22Rv1 (cell line): ENCODE measurements around the gene ALPI.

Experiments used
- H3K27ac ChIP-seq: fragments of 450-650 bp; 2 replicates; pipeline ENCODE4 v1.5.1; 2017
- ZFX ChIP-seq: fragments of 450-650 bp; IDR thresholded peaks from 2 replicates; pipeline ENCODE4 v1.6.1; 2017; ENCODE audit warnings: antibody characterized with exemption, borderline replicate concordance
- TF ChIP-seq, protein P1 (sequence below): fragments of 450-650 bp; IDR thresholded peaks from 2 replicates; pipeline ENCODE4 v1.5.1; 2017; ENCODE audit warnings: mild to moderate bottlenecking

Gene ALPI

DNA sequence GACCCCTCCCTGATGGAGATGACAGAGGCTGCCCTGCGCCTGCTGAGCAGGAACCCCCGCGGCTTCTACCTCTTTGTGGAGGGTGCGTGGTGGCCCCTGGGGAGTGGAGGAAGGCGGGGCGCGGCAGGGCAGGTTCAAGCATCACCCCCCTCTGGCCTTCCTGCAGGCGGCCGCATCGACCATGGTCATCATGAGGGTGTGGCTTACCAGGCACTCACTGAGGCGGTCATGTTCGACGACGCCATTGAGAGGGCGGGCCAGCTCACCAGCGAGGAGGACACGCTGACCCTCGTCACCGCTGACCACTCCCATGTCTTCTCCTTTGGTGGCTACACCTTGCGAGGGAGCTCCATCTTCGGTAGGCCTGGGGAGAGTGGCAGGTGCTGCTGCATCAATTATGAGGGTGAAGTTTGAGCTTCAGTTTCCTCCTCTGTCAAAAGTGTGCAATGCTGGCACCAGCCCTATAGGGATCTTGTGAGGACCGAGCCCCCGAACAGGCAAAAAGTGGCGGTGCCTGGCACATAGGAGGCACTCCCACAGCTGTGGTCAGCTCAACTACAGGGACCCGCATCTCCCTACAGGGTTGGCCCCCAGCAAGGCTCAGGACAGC, 2.2 kb downstream of the ALPI start:
- no peak for TF ChIP-seq ZFX
- TF ChIP-seq, protein P1, sequence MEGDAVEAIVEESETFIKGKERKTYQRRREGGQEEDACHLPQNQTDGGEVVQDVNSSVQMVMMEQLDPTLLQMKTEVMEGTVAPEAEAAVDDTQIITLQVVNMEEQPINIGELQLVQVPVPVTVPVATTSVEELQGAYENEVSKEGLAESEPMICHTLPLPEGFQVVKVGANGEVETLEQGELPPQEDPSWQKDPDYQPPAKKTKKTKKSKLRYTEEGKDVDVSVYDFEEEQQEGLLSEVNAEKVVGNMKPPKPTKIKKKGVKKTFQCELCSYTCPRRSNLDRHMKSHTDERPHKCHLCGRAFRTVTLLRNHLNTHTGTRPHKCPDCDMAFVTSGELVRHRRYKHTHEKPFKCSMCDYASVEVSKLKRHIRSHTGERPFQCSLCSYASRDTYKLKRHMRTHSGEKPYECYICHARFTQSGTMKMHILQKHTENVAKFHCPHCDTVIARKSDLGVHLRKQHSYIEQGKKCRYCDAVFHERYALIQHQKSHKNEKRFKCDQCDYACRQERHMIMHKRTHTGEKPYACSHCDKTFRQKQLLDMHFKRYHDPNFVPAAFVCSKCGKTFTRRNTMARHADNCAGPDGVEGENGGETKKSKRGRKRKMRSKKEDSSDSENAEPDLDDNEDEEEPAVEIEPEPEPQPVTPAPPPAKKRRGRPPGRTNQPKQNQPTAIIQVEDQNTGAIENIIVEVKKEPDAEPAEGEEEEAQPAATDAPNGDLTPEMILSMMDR = no peak
- no peak overlapping the region for H3K27ac ChIP-seq

GRCh38 chr2:232458661-232459418, 2.9 kb downstream of the ALPI start:
- TF ChIP-seq ZFX = no peak
- no peak overlapping the region for H3K27ac ChIP-seq

DNA sequence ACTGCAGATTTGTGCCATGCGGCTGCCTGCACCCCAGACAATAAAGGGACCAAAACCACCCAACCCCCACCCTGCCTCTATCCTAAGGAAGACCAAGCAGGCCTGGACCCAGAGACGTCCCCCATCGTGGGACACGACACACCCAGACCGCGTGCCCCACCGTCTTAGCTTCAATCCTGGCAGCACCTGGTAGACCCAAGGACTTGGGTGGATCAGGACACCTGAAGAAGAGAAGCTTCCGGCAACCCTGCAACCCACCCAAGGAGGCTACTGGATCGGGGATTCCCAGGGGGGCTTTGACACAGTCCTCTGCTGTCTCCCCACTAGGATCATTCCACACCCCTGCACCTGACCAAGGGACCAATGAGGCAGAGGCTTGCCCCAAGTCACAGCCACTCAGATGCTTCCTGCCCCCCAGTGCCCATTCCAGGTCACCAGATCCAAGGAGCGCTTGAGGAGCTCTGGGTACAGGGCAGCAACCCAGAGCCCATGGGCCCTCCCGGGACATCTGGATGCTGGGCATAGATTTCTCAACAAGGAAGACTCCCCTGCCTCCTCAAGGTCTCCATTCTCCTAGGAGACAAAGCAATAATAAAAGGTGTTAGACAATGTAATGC, 3.6 kb downstream of the ALPI start:
- no peak overlapping the region for H3K27ac ChIP-seq
- TF ChIP-seq, protein P1 = no peak
- no peak for TF ChIP-seq ZFX

DNA sequence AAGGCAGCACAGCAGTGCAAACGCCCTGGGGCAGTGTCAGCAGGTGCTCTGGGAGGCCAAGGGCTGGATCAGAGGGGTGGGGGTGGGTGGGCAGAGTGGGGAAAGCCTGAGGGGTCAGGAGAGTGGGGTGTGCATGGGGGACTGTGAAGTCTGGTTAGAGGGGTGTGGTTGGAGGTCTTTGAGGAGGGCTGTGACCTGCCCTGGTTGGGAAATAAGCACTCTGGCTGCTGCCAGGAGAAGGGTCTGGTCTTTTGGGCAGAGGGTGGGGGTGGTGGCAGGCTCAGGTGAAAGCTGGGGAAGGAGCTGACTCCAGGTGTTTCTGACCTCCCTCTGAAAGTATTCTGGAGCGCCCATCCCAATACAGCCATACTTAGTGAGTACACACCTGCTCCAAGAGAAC, 4.2 kb downstream of the ALPI start:
- no peak for TF ChIP-seq ZFX
- TF ChIP-seq, protein P1 = no peak

GRCh38 chr2:232463701-232464543, 8.0 kb downstream of the ALPI start:
- no peak for TF ChIP-seq ZFX
- TF ChIP-seq, protein P1 = no peak
- H3K27ac ChIP-seq = no peak overlapping the region

More for the DNA sequence above, 4.2 kb downstream of the ALPI start:
- no peak overlapping the region for H3K27ac ChIP-seq

GRCh38 chr2:232464544-232464885, 8.6 kb downstream of the ALPI start:
- no peak overlapping the region for H3K27ac ChIP-seq
- no peak for TF ChIP-seq ZFX
- TF ChIP-seq, protein P1 = no peak

GRCh38 chr2:232465061-232465460, 9.1 kb downstream of the ALPI start:
- TF ChIP-seq, protein P1 = no peak
- TF ChIP-seq ZFX = no peak
- no peak overlapping the region for H3K27ac ChIP-seq
